Karpas-422 (cell line): Measurements from ENCODE around the gene POU2AF1. TPM values are rescaled to one million over a fixed set of nuclear protein-coding genes. Genes with fewer than 3 reads are reported as not detected.

Experiments
- DNase-seq: peaks from one replicate; pipeline ENCODE4 v3.0.0-alpha.2; 2015
- H2AFZ ChIP-seq: fragments of 200-600 bp; sonication (generic); 2 replicates; pipeline ENCODE4 v1.6.1; 2014; ENCODE audit warnings: antibody characterized with exemption, low read length, mixed read lengths
- H3K27ac ChIP-seq: fragments of 200-600 bp; sonication (generic); 2 replicates; pipeline ENCODE4 v1.5.1; 2014; ENCODE audit warnings: mild to moderate bottlenecking, low read length, moderate library complexity
- H3K27me3 ChIP-seq: fragments of 200-600 bp; sonication (generic); 2 replicates; pipeline ENCODE4 v1.6.1; 2014; ENCODE audit warnings: low read length, mixed read lengths
- H3K36me3 ChIP-seq: fragments of 200-600 bp; sonication (generic); 2 replicates; pipeline ENCODE4 v1.6.1; 2014; ENCODE audit warnings: low read length, mixed read lengths; ENCODE audit not compliant: insufficient read depth
- H3K4me1 ChIP-seq: fragments of 200-600 bp; sonication (generic); 2 replicates; pipeline ENCODE4 v1.6.1; 2014; ENCODE audit warnings: mild to moderate bottlenecking, low read length, mixed read lengths
- H3K4me2 ChIP-seq: fragments of 200-600 bp; sonication (generic); 2 replicates; pipeline ENCODE4 v1.6.1; 2014; ENCODE audit warnings: low read length, low read depth, mild to moderate bottlenecking; ENCODE audit not compliant: poor library complexity, severe bottlenecking
- H3K4me3 ChIP-seq: fragments of 200-600 bp; sonication (generic); 2 replicates; pipeline ENCODE4 v1.5.1; 2014; ENCODE audit warnings: mild to moderate bottlenecking, antibody characterized with exemption, low read length, mixed read lengths
- H3K79me2 ChIP-seq: fragments of 200-600 bp; sonication (generic); 2 replicates; pipeline ENCODE4 v1.6.1; 2014; ENCODE audit warnings: mild to moderate bottlenecking, low read length, mixed read lengths
- H3K9ac ChIP-seq: fragments of 200-600 bp; sonication (generic); 2 replicates; pipeline ENCODE4 v1.6.0; 2014; ENCODE audit warnings: low read length
- H3K9me2 ChIP-seq: fragments of 200-600 bp; sonication (generic), shearing (Covaris generic); replicated peaks from 2 replicates; pipeline ENCODE4 v1.6.0; 2014; ENCODE audit warnings: mild to moderate bottlenecking, low read length, moderate library complexity; ENCODE audit not compliant: insufficient read depth
- H3K9me3 ChIP-seq: fragments of 300-700, 200-600 bp; sonication (generic); 2 replicates; pipeline ENCODE4 v1.6.1; 2014; ENCODE audit warnings: low read length, mixed read lengths
- H4K20me1 ChIP-seq: fragments of 200-600 bp; sonication (generic); 2 replicates; pipeline ENCODE4 v1.6.1; 2014; ENCODE audit warnings: mild to moderate bottlenecking, antibody characterized with exemption, low read length, low read depth; ENCODE audit not compliant: insufficient read depth
- small RNA-seq: library from RNA; depleted of rRNA; stranded (forward); fragments of <200 nt; gene quantifications from one replicate; pipeline ENCODE3, GENCODE V24; 2014
- total RNA-seq: library from RNA; depleted of rRNA; stranded (reverse); fragments of >200 nt; shearing (Covaris generic); gene quantifications from 2 replicates; pipeline ENCODE4 v1.2.3, GENCODE V29; 2014; ENCODE audit warnings: low replicate concordance; rRNA removed

The POU2AF1 gene
- total RNA-seq, 1 experiment from 2014 or later, result 894 TPM

DNA sequence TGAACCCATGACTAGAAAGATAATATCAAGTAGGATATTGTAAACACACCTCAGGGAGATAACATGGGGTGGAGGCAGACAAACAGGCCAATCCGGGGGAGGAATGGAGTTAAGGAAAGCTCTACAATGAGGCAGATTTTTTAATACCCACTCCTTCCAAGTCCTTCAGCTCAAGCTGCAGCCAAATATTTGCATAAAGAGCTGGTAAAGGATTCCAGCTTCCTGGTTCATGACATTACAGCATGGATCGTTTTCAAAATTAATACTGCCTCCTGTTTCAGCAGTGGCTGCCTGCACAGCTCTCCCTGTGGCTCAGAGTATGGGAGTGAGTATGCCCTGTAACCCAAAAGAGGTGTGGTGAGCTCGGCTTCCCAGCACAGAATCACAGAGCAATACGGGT lies 75.6 kb downstream of the POU2AF1 start:
- peak overlapping the region; percentile 26 for H3K4me2 ChIP-seq
- H3K9me2 ChIP-seq, result no peaks in the 10 kb centered on the region
- H3K9me3 ChIP-seq, result no peaks in the 10 kb centered on the region
- peak; percentile 77 for DNase-seq
- no peaks in the 10 kb centered on the region for H3K79me2 ChIP-seq
- no peaks in the 10 kb centered on the region for H3K36me3 ChIP-seq
- H2AFZ ChIP-seq, result 0 out of 2 replicates have a peak overlapping the region, but pooled peaks have one; percentile 1
- no peaks in the 10 kb centered on the region for H3K27me3 ChIP-seq
- no peak overlapping the region for H3K9ac ChIP-seq
- no peak overlapping the region for H3K27ac ChIP-seq
- peaks cover 35% of the 10 kb centered on the region for H3K4me1 ChIP-seq
- H4K20me1 ChIP-seq, result peaks cover 24% of the 10 kb centered on the region; the same call in 1 of the 2 replicates
- 0 out of 2 replicates have a peak overlapping the region, but pooled peaks have one; percentile 0 for H3K4me3 ChIP-seq

DNA sequence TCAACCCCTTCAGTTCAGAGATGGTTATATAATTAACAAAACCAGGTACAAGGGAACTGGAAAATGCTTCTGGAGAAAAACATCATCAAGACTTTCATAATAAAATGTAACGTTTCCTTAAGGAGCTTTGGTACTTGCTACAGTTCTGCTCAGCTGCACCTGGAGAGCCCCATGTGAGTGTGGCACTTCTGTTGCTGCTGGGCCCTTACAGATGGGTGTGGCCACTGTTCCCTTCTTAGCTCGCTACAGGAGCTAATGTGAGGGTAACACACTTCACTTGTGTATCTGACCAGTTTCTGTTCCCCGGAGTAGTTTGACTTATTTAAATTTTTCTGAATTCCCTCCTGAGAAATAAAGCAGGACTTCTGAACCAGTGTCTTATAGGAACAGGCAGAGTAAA lies 76.8 kb downstream of the POU2AF1 start:
- H3K4me1 ChIP-seq, result peaks cover 35% of the 10 kb centered on the region
- H3K9me2 ChIP-seq, result no peaks in the 10 kb centered on the region
- no peak overlapping the region for H2AFZ ChIP-seq
- H3K27ac ChIP-seq, result no peak overlapping the region
- H3K36me3 ChIP-seq, result no peaks in the 10 kb centered on the region
- H4K20me1 ChIP-seq, result peaks cover 24% of the 10 kb centered on the region; the same call in 1 of the 2 replicates
- H3K4me3 ChIP-seq, result no peak overlapping the region
- no peaks in the 10 kb centered on the region for H3K9me3 ChIP-seq
- H3K27me3 ChIP-seq, result no peaks in the 10 kb centered on the region
- H3K9ac ChIP-seq, result no peak overlapping the region
- no peak overlapping the region for H3K4me2 ChIP-seq
- no peaks in the 10 kb centered on the region for H3K79me2 ChIP-seq
- DNase-seq, result peak; percentile 80

Small RNAs within 50 kb of the gene (small RNA-seq; reads per million reads assigned to genes)
- gene MIR4491 (0.12 reads per million), gene RNU2-60P (not detected)

Other genes starting within 250 kb of the POU2AF1 start
- gene POU2AF2, start 133.6 kb downstream of the POU2AF1 start, total RNA-seq, result not detected in 2 replicates
- not detected in 2 replicates for gene POU2AF3, start 80.7 kb downstream of the POU2AF1 start, total RNA-seq
- gene BTG4, start 133.1 kb upstream of the POU2AF1 start, total RNA-seq, result not detected in 2 replicates
- not detected in 2 replicates for gene HOATZ, start 135.5 kb upstream of the POU2AF1 start, total RNA-seq
- gene LAYN, start 161.4 kb upstream of the POU2AF1 start, total RNA-seq, result not detected in 2 replicates
- 56.3 and 64.8 TPM in 2 replicates for gene SIK2, start 223.2 kb upstream of the POU2AF1 start, total RNA-seq